NCI-H345 treated with DMSO at 0.1 percent for 48 hours (cell line): Measurements from ENCODE around the gene DDX52.
"Not testable (repeated sequence)": the region's sequence is repeated elsewhere in the genome, so short reads cannot be mapped to it uniquely, and the experiment has no call there.

Experiments
- DNase-seq: peaks from one replicate; lab custom pipeline; 2025; ENCODE audit not compliant: unreplicated experiment; lab: John Stamatoyannopoulos, UW

DDX52 gene

GRCh38 chr17:37643118-37643766 lies at the start of gene DDX52:
TSS of gene DDX52 (minus strand) at chr17:37643446. CDS start at chr17:37643420, 26 bp downstream.
- DNase-seq, result peak; percentile 87

- no peak for DNase-seq
Observed at GRCh38 chr17:37691807-37692206, 48.6 kb upstream of the DDX52 start.

GRCh38 chr17:37689317-37689716 lies 46.1 kb upstream of the DDX52 start:
- no peak for DNase-seq

- DNase-seq, result no peak
Observed at GRCh38 chr17:37683454-37683984, 40.3 kb upstream of the DDX52 start.

- DNase-seq, result no peak
Observed at GRCh38 chr17:37682007-37682406, 38.8 kb upstream of the DDX52 start.

GRCh38 chr17:37679995-37680394 lies 36.7 kb upstream of the DDX52 start:
- not testable (repeated sequence) for DNase-seq

GRCh38 chr17:37678036-37678435 lies 34.8 kb upstream of the DDX52 start:
- DNase-seq, result no peak

- no peak for DNase-seq
Observed at GRCh38 chr17:37677021-37677420, 33.8 kb upstream of the DDX52 start.

GRCh38 chr17:37676115-37676925 lies 33.1 kb upstream of the DDX52 start:
- DNase-seq, result no peak

GRCh38 chr17:37674511-37674910 lies 31.3 kb upstream of the DDX52 start:
- no peak for DNase-seq

GRCh38 chr17:37673386-37673785 lies 30.1 kb upstream of the DDX52 start:
- no peak for DNase-seq

GRCh38 chr17:37672548-37673078 lies 29.4 kb upstream of the DDX52 start:
- DNase-seq, result no peak

- peak; percentile 75 for DNase-seq
Observed at GRCh38 chr17:37671824-37672547, 28.7 kb upstream of the DDX52 start.

GRCh38 chr17:37671028-37671823 lies 28.0 kb upstream of the DDX52 start:
- DNase-seq, result peak; percentile 75

GRCh38 chr17:37667039-37667438 lies 23.8 kb upstream of the DDX52 start:
- DNase-seq, result no peak

GRCh38 chr17:37664214-37664613 lies 21.0 kb upstream of the DDX52 start:
- DNase-seq, result no peak

GRCh38 chr17:37662353-37662752 lies 19.1 kb upstream of the DDX52 start:
- no peak for DNase-seq

- no peak for DNase-seq
Observed at GRCh38 chr17:37661400-37662014, 18.3 kb upstream of the DDX52 start.

- DNase-seq, result no peak
Observed at GRCh38 chr17:37659925-37660324, 16.7 kb upstream of the DDX52 start.

GRCh38 chr17:37657202-37657601 lies 14.0 kb upstream of the DDX52 start:
- no peak for DNase-seq
